Stomach (tissue), 4 donors: ENCODE data around the gene MYL3.

ENCODE experiments used
- CTCF ChIP-seq, 7 experiments: fragments of 450-650 bp in 4 of 7; fragments of 200-600 bp in 3 of 7; sonication (generic) in 3 of 7; IDR thresholded peaks; one replicate each; pipeline ENCODE4 v1.5.1; 2016 to 2019; ENCODE audit warnings: antibody characterized with exemption in 7 of 7, control low read depth in 2 of 7, mild to moderate bottlenecking in 1 of 7
- POLR2A ChIP-seq, 4 donors: fragments of 450-650 bp; IDR thresholded peaks; one replicate each; pipeline ENCODE4 v1.6.1; 2016; ENCODE audit warnings: antibody characterized with exemption in 4 of 4, control low read depth in 2 of 4, mild to moderate bottlenecking in 1 of 4, moderate library complexity in 1 of 4

- TF ChIP-seq CTCF (IDR thresholded peaks at IDR 0.05), result no peak
- TF ChIP-seq POLR2A (IDR thresholded peaks at IDR 0.05), result no peak
Measured at GRCh38 chr3:46847744-46848143, 15.5 kb downstream of the MYL3 start.
